Measurements from ENCODE around the gene SH3PXD2A. TPM values are rescaled to one million over a fixed set of nuclear protein-coding genes. Genes with fewer than 3 reads are reported as not detected.

SH3PXD2A gene
- total RNA-seq, 1 donor from 2014 or later: 17.3 TPM

GRCh38 chr10:103802637-103803353 lies 52.6 kb downstream of the SH3PXD2A start:
- H3K9me3 Mint-ChIP-seq (ENCODE audit: unreplicated experiment): no peaks in the 10 kb centered on the region
- FAIRE-seq (no peak), DNase-seq (ENCODE audit: low read depth) (no peak)
- Histone ChIP-seq H3K4me1 (ENCODE audit: insufficient read depth, low read length) (peaks cover 10% of the 10 kb centered on the region), H3K4me2 (ENCODE audit: low read length) (no peak overlapping the region), H3K4me3 (ENCODE audit: insufficient read depth, low read depth, low read length) (no peak overlapping the region), H3K79me2 (ENCODE audit: insufficient read depth, low read length) (no peaks in the 10 kb centered on the region), H4K20me1 (ENCODE audit: insufficient read depth, low read length) (peaks cover 17% of the 10 kb centered on the region), H3K9me3 (ENCODE audit: insufficient read depth, low read depth, low read length) (no peaks in the 10 kb centered on the region), H3K27me3 (ENCODE audit: insufficient read depth, low read length) (no peaks in the 10 kb centered on the region), H3K36me3 (ENCODE audit: insufficient read depth, low read length) (no peaks in the 10 kb centered on the region), H3K27ac (ENCODE audit: low read depth, low read length) (no peak overlapping the region), H2AFZ (ENCODE audit: low read depth, low read length) (no peak overlapping the region), H3K9ac (ENCODE audit: low read length) (no peak overlapping the region)
- H3K36me3 Mint-ChIP-seq (ENCODE audit: low read depth, unreplicated experiment): peaks cover 6% of the 10 kb centered on the region
- TF ChIP-seq EZH2 (IDR thresholded peaks at IDR 0.05; ENCODE audit: insufficient read depth, low read length) (no peak), CTCF (IDR thresholded peaks at IDR 0.05; ENCODE audit: insufficient read depth, low read depth, low read length) (no peak)
- H3K4me3 Mint-ChIP-seq (ENCODE audit: unreplicated experiment): no peak overlapping the region
- no peak overlapping the region for H3K27ac Mint-ChIP-seq (ENCODE audit: unreplicated experiment)
- H3K27me3 Mint-ChIP-seq (ENCODE audit: low read depth, unreplicated experiment): peaks cover 7% of the 10 kb centered on the region
- peaks cover 20% of the 10 kb centered on the region for H3K4me1 Mint-ChIP-seq (ENCODE audit: low read depth, unreplicated experiment)

GRCh38 chr10:103802081-103802480 lies 53.3 kb downstream of the SH3PXD2A start:
- no peak overlapping the region for H3K4me3 Mint-ChIP-seq (ENCODE audit: unreplicated experiment)
- Histone ChIP-seq H3K4me3 (ENCODE audit: insufficient read depth, low read depth, low read length) (no peak overlapping the region), H3K27me3 (ENCODE audit: insufficient read depth, low read length) (no peaks in the 10 kb centered on the region), H3K9ac (ENCODE audit: low read length) (no peak overlapping the region), H3K36me3 (ENCODE audit: insufficient read depth, low read length) (no peaks in the 10 kb centered on the region), H3K27ac (ENCODE audit: low read depth, low read length) (no peak overlapping the region), H3K9me3 (ENCODE audit: insufficient read depth, low read depth, low read length) (no peaks in the 10 kb centered on the region), H3K79me2 (ENCODE audit: insufficient read depth, low read length) (no peaks in the 10 kb centered on the region), H4K20me1 (ENCODE audit: insufficient read depth, low read length) (peaks cover 17% of the 10 kb centered on the region), H3K4me1 (ENCODE audit: insufficient read depth, low read length) (peaks cover 10% of the 10 kb centered on the region), H3K4me2 (ENCODE audit: low read length) (no peak overlapping the region), H2AFZ (ENCODE audit: low read depth, low read length) (no peak overlapping the region)
- TF ChIP-seq EZH2 (IDR thresholded peaks at IDR 0.05; ENCODE audit: insufficient read depth, low read length) (no peak), CTCF (IDR thresholded peaks at IDR 0.05; ENCODE audit: insufficient read depth, low read depth, low read length) (no peak)
- no peak overlapping the region for H3K27ac Mint-ChIP-seq (ENCODE audit: unreplicated experiment)
- H3K36me3 Mint-ChIP-seq (ENCODE audit: low read depth, unreplicated experiment): peaks cover 8% of the 10 kb centered on the region
- H3K27me3 Mint-ChIP-seq (ENCODE audit: low read depth, unreplicated experiment): peaks cover 4% of the 10 kb centered on the region
- no peak for FAIRE-seq
- no peak for DNase-seq (ENCODE audit: low read depth)
- H3K9me3 Mint-ChIP-seq (ENCODE audit: unreplicated experiment): no peaks in the 10 kb centered on the region
- peaks cover 20% of the 10 kb centered on the region for H3K4me1 Mint-ChIP-seq (ENCODE audit: low read depth, unreplicated experiment)
